Measurements from ENCODE around the gene PKMYT1. TPM values are rescaled to one million over a fixed set of nuclear protein-coding genes. Genes with fewer than 3 reads are reported as not detected.

Gene PKMYT1
- total RNA-seq = 1.1 TPM in 1 of 2 replicates, not detected in the other

GRCh38 chr16:2980227-2981176, at the start of gene PKMYT1:
PKMYT1 (minus strand) TSS chr16:2980446; CDS start chr16:2979657, 789 bp downstream.

DNA sequence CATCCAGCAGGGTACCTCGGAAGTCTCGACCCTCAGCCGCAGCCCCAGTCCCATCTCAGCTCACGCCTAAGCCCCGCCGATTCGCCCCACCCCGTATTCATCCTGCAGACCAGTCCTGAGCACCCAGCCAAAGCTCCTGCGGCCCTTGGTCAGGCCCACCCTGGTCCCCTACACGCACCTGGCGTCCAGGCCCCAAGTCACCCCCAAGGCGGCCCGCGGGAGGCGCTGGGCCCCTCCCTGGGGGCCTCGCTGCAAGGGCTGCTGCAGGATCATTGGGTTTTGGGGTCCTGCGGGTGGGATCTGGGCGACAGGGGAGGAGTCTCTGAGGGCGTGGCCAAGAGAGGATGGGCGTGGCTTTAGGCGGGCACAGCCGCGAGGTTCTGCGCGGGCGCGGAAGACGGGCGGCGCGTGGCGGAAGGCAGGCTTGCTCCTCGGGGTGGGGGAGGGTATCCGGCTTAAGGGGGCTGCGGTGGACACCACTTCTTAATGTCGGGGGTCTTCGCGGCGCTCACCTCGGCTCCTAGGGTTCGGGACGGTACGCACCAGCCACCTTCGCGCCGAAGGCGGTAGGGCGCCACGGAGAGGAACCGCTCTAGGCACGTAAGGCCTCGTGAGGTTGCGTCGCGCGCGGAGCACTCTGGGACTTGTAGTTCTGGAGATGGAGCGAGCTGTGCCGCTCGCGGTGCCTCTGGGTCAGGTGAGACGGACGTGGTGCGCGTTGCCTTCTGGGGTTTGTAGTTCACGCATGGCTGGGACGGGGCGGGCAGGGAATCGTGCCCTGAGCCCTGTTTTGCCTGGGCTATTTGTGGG, 43.6 kb upstream of the PKMYT1 start, which contains the start of the genes HCFC1R1 and THOC6:
Gene HCFC1R1 (minus strand): TSS at position 274 of the 810 bp plus-strand sequence. CDS start 1 bp downstream, at position 273.
Gene THOC6 (plus strand): TSS at position 367 of the 810 bp plus-strand sequence. CDS start 292 bp downstream, at position 659.

DNA sequence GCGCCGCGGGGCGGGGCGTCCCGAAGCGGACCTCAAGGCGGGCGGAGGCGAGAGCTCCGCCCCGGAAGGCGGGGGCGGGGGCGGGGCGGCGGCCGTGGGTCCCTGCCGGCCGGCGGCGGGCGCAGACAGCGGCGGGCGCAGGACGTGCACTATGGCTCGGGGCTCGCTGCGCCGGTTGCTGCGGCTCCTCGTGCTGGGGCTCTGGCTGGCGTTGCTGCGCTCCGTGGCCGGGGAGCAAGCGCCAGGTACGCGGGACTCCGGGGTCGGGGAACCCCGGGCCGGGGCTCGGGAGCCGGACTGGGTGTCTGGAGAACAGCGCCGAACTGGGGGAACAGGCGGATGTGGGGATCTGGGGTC, 40.0 kb upstream of the PKMYT1 start, which contains the start of gene TNFRSF12A:
Gene TNFRSF12A (plus strand): TSS at position 122 of the 357 bp plus-strand sequence. CDS start 30 bp downstream, at position 152.

DNA sequence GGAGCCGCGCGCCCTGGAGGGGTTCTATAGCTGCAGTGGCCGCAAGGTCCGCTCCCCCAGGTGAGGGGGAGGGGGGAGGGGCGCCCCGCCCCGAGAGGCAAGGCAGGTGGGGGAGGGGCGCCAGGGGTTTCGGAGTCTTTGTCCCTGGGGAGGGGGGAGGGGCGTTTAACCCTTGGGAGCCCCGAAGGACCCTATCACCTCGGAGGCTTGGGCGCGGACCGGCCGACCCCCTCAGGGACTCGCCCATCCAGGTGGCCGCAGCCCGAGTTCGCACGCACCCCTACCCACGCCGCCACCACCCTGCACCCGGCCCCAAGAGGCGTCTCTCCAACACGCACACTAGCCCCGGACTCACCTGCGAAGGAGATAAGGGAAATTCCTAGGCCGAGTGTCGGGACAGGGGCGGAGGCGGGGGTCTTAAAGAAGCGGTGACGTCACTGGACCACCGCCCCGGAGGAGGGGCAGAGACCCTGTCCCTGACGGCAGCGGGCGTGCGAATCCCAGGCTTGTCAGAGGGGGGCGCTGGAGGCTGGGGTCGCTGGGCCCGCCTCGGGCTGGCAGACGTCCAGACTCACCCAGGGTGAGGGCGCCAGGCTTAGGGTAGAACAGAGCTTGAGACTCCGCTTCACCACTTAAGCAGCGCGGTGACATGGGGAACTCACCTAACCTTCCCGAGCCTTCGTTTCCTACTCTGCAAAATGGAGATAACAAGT, 37.7 kb upstream of the PKMYT1 start, which contains the start of gene CLDN6:
Gene CLDN6 (minus strand): TSS at position 390 of the 713 bp plus-strand sequence. CDS start 2,162 bp downstream, outside the sequence.

DNA sequence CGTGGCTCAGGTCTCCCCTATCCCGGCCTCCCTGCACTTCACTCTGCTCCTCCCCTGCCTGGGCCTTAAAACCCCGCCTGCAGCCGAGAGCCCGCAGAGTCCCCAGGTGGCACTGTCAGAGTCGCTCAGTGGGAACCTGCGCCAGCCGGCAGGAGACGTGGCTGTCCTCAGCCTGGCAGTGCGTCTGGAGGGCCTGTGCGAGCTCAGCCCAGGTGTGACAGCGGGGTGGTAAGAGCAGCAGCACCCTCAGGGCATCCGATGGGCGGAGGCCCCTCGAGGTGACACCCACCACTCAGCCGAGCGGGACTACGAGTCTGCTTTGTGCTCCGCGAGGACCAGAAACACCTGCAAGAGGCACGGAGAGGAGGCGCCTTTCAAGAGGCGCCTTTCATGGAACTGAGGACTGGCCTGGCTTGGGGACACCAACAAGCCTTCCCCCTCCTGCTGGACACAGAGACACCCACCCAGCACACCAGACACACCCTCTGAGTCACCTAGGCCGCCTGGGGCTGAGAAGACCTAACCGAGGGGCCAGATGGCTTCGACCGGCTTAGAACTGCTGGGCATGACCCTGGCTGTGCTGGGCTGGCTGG, 32.7 kb upstream of the PKMYT1 start, which contains the start of gene CLDN9:
Gene CLDN9 (plus strand): TSS at position 96 of the 593 bp plus-strand sequence. CDS start 440 bp downstream, at position 536.

DNA sequence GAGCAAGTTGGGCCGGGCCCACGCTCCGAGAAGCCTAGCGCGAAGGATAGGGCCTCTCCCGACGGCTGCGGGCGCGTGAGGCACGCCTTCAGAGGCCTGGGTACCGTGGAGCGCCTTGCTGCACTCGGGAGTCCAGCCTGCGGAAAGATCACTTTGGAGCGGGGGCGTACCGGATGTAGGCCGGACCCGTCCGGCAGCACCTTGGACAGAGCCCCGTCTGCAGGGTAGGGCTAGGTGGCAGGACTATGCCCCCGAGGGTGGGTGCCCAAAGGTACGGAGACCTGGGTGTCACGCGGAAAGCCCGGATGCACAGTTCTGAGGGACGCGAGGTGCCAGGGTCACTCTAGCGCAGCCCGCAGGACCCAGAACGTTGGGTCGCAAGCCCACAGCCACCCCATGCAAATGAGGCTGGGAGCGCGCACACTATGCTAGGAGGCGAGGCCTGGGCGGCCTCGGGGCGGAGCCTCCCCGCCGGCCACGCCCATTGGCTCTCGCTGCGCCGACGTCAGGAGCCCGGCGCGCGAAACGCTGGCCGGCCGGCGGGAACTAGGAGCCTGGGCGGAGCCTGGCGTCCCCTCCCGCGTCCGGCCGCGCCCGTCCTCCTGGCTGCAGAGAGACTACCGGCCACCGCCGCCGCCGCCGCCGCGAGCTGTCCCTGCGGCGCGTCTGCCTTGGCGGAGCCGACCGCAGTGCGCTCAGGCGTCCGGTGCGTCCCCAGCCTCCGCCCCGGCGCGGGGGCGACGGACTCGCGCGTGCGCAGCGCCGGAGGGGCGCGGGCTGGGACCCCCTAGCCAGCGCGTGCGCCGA, 11.3 kb downstream of the PKMYT1 start, which contains the start of gene PAQR4:
Gene PAQR4 (plus strand): TSS at position 611 of the 807 bp plus-strand sequence. CDS start 327 bp downstream, outside the sequence.

DNA sequence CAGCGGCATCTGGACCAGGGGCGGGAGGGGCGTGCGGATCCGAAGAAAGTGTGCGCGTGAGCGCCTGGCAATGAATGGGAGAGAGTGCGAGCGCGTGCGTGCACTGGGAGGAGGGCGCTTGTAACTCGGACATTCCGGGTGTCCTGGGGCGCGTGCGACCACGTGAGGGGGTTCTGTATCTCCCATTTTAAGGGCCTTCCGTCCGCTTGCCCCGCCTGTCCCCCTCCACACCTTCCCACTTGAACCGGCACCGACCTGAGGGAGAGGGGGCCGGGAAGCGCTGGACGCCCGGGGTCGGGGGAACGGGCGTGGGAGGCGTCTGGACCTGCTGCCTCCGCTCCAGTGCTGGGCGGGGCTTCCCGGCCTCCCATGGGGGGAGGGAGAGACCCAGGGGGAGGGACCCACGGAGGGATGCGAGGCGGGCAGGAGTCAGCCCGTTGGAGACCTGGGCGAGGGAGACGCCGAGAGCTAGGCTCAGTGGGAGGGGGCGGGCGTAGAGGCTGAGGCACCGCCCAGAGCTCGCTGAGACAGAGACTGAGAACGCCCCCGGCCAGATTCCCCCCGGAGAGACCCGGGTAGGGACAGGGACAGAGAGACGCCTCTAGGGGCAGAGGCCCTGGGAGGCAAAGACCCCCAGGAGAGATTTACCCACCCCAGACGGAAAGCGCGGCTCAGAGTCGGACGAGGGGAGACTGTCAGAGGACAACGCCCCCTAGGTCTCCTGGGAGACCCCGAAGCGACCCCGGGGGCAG, 16.3 kb downstream of the PKMYT1 start, which contains the start of gene KREMEN2:
Gene KREMEN2 (plus strand): TSS at position 553 of the 752 bp plus-strand sequence. CDS start 246 bp downstream, outside the sequence.

Other genes with a start within 250 kb of the PKMYT1 start
- gene SRRM2, start 227.8 kb downstream of the PKMYT1 start, total RNA-seq = 41.0 and 43.3 TPM in 2 replicates
- 762 and 829 TPM in 2 replicates for gene ELOB, start 203.2 kb downstream of the PKMYT1 start, total RNA-seq
- not detected in 2 replicates for gene PRSS33, start 192.9 kb downstream of the PKMYT1 start, total RNA-seq
- gene PRSS41, start 182.0 kb downstream of the PKMYT1 start, total RNA-seq = not detected in 2 replicates
- gene PRSS21, start 163.2 kb downstream of the PKMYT1 start, total RNA-seq = 1.6 TPM in 1 of 2 replicates, not detected in the other
- 0.16 TPM in 1 of 2 replicates, not detected in the other for gene ZG16B, start 150.1 kb downstream of the PKMYT1 start, total RNA-seq
- gene PRSS22, start 122.3 kb downstream of the PKMYT1 start, total RNA-seq = not detected in 2 replicates
- gene FLYWCH2, start 97.2 kb downstream of the PKMYT1 start, total RNA-seq = 47.5 and 62.6 TPM in 2 replicates
- gene FLYWCH1, start 68.5 kb downstream of the PKMYT1 start, total RNA-seq = 38.0 and 47.9 TPM in 2 replicates
- under 0.01 TPM in 1 of 2 replicates, not detected in the other for gene KREMEN2, start 16.2 kb downstream of the PKMYT1 start, total RNA-seq
- 0.79 and 1.1 TPM in 2 replicates for gene PAQR4, start 11.1 kb downstream of the PKMYT1 start, total RNA-seq
- gene CLDN9, start 32.5 kb upstream of the PKMYT1 start, total RNA-seq = under 0.01 TPM in 1 of 2 replicates, not detected in the other
- 0.09 and 0.16 TPM in 2 replicates for gene CLDN6, start 37.7 kb upstream of the PKMYT1 start, total RNA-seq
- gene TNFRSF12A, start 39.9 kb upstream of the PKMYT1 start, total RNA-seq = 49.5 and 111 TPM in 2 replicates
- 16.8 and 30.7 TPM in 2 replicates for gene HCFC1R1, start 43.5 kb upstream of the PKMYT1 start, total RNA-seq
- 17.8 and 20.2 TPM in 2 replicates for gene THOC6, start 43.6 kb upstream of the PKMYT1 start, total RNA-seq
- gene BICDL2, start 56.5 kb upstream of the PKMYT1 start, total RNA-seq = 0.17 and 0.32 TPM in 2 replicates
- gene MMP25, start 66.1 kb upstream of the PKMYT1 start, total RNA-seq = under 0.01 TPM in 1 of 2 replicates, not detected in the other
- 2.7 and 5.2 TPM in 2 replicates for gene IL32, start 85.2 kb upstream of the PKMYT1 start, total RNA-seq
- gene ZSCAN10, start 118.8 kb upstream of the PKMYT1 start, total RNA-seq = not detected in 2 replicates
- 12.1 and 14.3 TPM in 2 replicates for gene ZNF205, start 132.1 kb upstream of the PKMYT1 start, total RNA-seq
- 3.2 and 5.0 TPM in 2 replicates for gene ZNF213, start 154.6 kb upstream of the PKMYT1 start, total RNA-seq
- not detected in 2 replicates for gene OR1F1, start 207.8 kb upstream of the PKMYT1 start, total RNA-seq

All from bronchial smooth muscle cell (primary cell).